Measurements from ENCODE around the gene SUMO3.

DNA sequence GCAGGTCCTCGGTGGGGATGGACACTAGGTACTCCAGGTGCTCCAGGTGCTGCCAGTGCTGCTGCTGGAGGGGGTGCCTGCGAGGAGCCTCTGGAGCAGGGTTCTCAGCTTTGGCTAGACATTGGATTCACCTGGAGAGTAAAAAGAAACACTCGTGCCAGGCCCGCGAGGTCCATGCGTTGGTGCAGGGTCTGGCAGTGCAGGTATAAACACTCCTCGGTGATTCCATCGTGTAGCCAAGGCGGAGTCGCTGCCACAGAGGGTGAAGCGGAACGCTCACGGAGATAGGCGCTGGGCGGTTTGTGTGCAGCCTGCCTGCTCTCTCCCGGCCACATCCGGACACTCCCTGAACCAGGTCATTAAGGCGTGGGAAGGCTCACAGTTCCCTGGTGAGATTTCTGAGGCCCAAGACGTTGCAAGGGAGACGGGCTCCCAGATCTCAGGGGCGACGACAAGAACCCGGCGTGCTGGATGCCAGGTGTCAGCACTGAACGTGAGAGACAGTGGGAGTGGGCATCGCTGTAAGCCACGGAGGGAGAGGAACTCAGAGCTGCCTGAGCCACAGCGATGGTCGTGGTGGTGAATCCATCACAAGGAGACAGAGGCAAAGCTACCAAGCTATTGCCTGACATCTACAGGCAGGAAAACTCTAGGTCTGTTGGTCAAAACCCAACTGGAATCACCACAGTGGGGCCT is 17.2 kb upstream of the SUMO3 start:
- TF ChIP-seq, protein P1, sequence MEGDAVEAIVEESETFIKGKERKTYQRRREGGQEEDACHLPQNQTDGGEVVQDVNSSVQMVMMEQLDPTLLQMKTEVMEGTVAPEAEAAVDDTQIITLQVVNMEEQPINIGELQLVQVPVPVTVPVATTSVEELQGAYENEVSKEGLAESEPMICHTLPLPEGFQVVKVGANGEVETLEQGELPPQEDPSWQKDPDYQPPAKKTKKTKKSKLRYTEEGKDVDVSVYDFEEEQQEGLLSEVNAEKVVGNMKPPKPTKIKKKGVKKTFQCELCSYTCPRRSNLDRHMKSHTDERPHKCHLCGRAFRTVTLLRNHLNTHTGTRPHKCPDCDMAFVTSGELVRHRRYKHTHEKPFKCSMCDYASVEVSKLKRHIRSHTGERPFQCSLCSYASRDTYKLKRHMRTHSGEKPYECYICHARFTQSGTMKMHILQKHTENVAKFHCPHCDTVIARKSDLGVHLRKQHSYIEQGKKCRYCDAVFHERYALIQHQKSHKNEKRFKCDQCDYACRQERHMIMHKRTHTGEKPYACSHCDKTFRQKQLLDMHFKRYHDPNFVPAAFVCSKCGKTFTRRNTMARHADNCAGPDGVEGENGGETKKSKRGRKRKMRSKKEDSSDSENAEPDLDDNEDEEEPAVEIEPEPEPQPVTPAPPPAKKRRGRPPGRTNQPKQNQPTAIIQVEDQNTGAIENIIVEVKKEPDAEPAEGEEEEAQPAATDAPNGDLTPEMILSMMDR (IDR thresholded peaks at IDR 0.05): no peak
- no peak for TF ChIP-seq POLR2A (IDR thresholded peaks at IDR 0.05)
